ENCODE results near the gene SPIN2B. TPM values are rescaled to one million over a fixed set of nuclear protein-coding genes. Genes with fewer than 3 reads are reported as not detected.
"Not testable (repeated sequence)": the region's sequence is repeated elsewhere in the genome, so short reads cannot be mapped to it uniquely, and the experiment has no call there.

Gene SPIN2B
- total and polyA plus RNA-seq, 2 of the 13 experiments (the other 11 are each of a cell fraction or from before 2014, with no cell fraction given), result 7.9 to 10.4 TPM

DNA sequence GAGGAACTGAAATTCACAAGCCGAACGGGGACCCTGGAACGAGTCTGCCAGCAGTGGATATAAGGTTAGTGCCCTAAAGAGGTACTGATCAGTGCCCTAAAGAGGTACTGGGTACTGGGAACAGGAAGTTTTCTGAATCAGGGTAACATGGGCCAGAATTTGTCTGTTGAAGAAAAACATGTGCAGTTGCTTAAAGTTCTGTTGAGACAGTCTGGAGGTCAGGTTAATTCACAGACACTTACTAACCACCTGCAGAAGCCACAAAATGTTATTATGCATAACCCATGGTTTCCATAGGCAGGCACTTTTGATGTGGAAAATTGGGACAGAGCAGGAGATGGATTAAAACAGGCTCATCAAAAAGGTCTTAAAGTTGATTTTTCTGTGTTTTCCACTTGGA is 17.9 kb downstream of the SPIN2B start (continued):
- TF ChIP-seq, protein P1, sequence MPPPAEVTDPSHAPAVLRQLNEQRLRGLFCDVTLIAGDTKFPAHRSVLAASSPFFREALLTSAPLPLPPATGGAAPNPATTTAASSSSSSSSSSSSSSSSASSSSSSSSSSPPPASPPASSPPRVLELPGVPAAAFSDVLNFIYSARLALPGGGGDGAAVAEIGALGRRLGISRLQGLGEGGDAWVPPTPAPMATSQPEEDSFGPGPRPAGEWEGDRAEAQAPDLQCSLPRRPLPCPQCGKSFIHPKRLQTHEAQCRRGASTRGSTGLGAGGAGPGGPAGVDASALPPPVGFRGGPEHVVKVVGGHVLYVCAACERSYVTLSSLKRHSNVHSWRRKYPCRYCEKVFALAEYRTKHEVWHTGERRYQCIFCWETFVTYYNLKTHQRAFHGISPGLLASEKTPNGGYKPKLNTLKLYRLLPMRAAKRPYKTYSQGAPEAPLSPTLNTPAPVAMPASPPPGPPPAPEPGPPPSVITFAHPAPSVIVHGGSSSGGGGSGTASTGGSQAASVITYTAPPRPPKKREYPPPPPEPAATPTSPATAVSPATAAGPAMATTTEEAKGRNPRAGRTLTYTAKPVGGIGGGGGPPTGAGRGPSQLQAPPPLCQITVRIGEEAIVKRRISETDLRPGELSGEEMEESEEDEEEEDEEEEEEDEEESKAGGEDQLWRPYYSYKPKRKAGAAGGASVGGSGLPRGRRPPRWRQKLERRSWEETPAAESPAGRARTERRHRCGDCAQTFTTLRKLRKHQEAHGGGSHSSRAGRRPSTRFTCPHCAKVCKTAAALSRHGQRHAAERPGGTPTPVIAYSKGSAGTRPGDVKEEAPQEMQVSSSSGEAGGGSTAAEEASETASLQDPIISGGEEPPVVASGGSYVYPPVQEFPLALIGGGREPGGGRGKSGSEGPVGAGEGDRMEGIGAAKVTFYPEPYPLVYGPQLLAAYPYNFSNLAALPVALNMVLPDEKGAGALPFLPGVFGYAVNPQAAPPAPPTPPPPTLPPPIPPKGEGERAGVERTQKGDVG (CRISPR knock-in tag; IDR thresholded peaks at IDR 0.05; ENCODE audit: borderline replicate concordance), result no peak
- TF ChIP-seq, protein P2, sequence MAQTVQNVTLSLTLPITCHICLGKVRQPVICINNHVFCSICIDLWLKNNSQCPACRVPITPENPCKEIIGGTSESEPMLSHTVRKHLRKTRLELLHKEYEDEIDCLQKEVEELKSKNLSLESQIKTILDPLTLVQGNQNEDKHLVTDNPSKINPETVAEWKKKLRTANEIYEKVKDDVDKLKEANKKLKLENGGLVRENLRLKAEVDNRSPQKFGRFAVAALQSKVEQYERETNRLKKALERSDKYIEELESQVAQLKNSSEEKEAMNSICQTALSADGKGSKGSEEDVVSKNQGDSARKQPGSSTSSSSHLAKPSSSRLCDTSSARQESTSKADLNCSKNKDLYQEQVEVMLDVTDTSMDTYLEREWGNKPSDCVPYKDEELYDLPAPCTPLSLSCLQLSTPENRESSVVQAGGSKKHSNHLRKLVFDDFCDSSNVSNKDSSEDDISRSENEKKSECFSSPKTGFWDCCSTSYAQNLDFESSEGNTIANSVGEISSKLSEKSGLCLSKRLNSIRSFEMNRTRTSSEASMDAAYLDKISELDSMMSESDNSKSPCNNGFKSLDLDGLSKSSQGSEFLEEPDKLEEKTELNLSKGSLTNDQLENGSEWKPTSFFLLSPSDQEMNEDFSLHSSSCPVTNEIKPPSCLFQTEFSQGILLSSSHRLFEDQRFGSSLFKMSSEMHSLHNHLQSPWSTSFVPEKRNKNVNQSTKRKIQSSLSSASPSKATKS (CRISPR knock-in tag; IDR thresholded peaks at IDR 0.05), result no peak
- no peak for TF ChIP-seq ZNF232 (CRISPR knock-in tag; IDR thresholded peaks at IDR 0.05; ENCODE audit: borderline replicate concordance)
- no peak for TF ChIP-seq ASH2L (IDR thresholded peaks at IDR 0.05; ENCODE audit: insufficient read length, low read depth, low read length)

DNA sequence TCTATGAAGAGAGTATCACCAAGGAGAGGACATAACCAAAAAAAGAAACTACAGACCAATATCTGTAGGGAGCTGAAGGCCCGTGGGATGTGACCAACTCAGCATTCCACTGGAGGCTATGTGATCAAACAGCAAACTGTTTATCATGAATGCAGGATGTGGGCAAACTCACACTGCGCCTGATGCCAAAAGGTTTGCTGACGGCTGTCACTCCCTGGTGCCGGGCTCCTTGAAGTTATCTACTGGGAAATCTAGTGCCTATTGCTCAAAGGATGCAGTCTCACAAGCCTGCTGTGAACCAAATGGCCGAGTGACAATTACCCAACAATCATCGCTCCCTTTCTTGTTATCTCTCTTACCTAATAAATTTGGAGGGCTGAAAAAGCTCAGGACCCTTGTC is 18.4 kb downstream of the SPIN2B start:
- intact Hi-C loops (cut with micrococcal nuclease; ENCODE audit: unreplicated experiment); H3K4me3 ChIP-seq (replicated peaks in 1 of 3; ENCODE audit: insufficient read depth in 1 of 3, low read depth in 2 of 3, low read length in 3 of 3); BruUV-seq (replicated peaks); CTCF ChIA-PET (ENCODE audit: low intra/inter-chr PET ratio, low total read pairs); POLR2A ChIA-PET; H3K79me2 ChIP-seq (ENCODE audit: insufficient read depth, low read length); in situ Hi-C loops (cut with HindIII; ENCODE audit: extremely low pct_ligation_motif_present, low pct_unique_long_range_greater_than_20kb); ATAC-seq; H3K27ac ChIP-seq (ENCODE audit: extremely low read length, insufficient read depth, low read length); H3K27me3 ChIP-seq (ENCODE audit: control insufficient read depth in 1 of 2, insufficient read depth in 2 of 2, low read length in 2 of 2); H3K4me1 ChIP-seq (ENCODE audit: insufficient read depth, low read length); H3K36me3 ChIP-seq (replicated peaks in 1 of 2; ENCODE audit: control insufficient read depth in 1 of 2, insufficient read depth in 2 of 2, low read length in 2 of 2); DNase-seq (ENCODE audit: low spot score); H2AFZ ChIP-seq (ENCODE audit: low read length); H3K9ac ChIP-seq (ENCODE audit: insufficient read depth, low read depth, low read length); H3K4me2 ChIP-seq (ENCODE audit: low read depth, low read length); H4K20me1 ChIP-seq (ENCODE audit: insufficient read depth, low read length); H3K9me3 ChIP-seq (ENCODE audit: low read length); FAIRE-seq: not testable (repeated sequence)
- WGBS (ENCODE audit: low lambda C conversion rate), result 100% methylated on average over 3 of the region's 6 CpGs
